K562 (cell line): ENCODE results near the gene SCYGR1. TPM values are rescaled to one million over a fixed set of nuclear protein-coding genes. Genes with fewer than 3 reads are reported as not detected.

ENCODE experiments used
- ATAC-seq: fragments of 200-7000 bp; cut with Tn5 transposase; 3 replicates; pipeline ENCODE4 v1.9.1; 2020; ENCODE audit warnings: moderate library complexity
- BruUV-seq: library from RNA; stranded (reverse); fragments of 400-500 nt; replicated peaks from 2 replicates; lab custom pipeline; 2021; lab: Mats Ljungman, UMichigan
- CTCF ChIA-PET: fragments of 300-600 bp; formaldehyde crosslinking; extraction: SDS; loops from one replicate; lab custom pipeline; 2021; ENCODE audit warnings: low intra/inter-chr PET ratio; lab: Yijun Ruan, JAX
- POLR2A ChIA-PET: fragments of 300-600, 350-650 bp; sonication (Branson Sonifier 250); formaldehyde crosslinking; extraction: SDS; loops from one replicate; lab custom pipeline; 2021; ENCODE audit warnings: antibody characterized with exemption, inconsistent platforms; lab: Yijun Ruan, JAX
- DNase-seq, 4 experiments: peaks; one replicate each; pipeline versions ENCODE4 v3.0.0 to v3.0.0-alpha.2; 2011 to 2018; ENCODE audit warnings: low spot score in 3 of 4, mixed read lengths in 3 of 4; ENCODE audit errors: extremely low read depth in 1 of 4
- FAIRE-seq: peaks from 2 replicates; lab custom pipeline; 2011; peaks lifted over from hg19 to GRCh38; lab: Jason Lieb, UNC
- H2AFZ ChIP-seq: 2 replicates; pipeline ENCODE4 v1.6.0; 2011; ENCODE audit warnings: low read depth, low read length, control low read depth, inconsistent platforms
- H3K27ac ChIP-seq: fragments of 200-600 bp; 3 replicates; pipeline ENCODE4 v1.8.0; 2011; ENCODE audit warnings: low read depth, mild to moderate bottlenecking, control low read depth, inconsistent platforms, low read length, moderate library complexity, mixed read lengths; ENCODE audit errors: extremely low read depth
- H3K27me3 ChIP-seq, 2 experiments: fragments of 300-600 bp in 1 of 2; 2 replicates in 1 of 2; 3 replicates in 1 of 2; pipeline versions ENCODE4 v1.6.0 to v1.8.0; 2011; ENCODE audit warnings: inconsistent platforms in 2 of 2, low read length in 2 of 2, mild to moderate bottlenecking in 1 of 2, mixed read lengths in 1 of 2, moderate library complexity in 1 of 2; ENCODE audit not compliant: control insufficient read depth in 2 of 2, insufficient read depth in 2 of 2
- H3K36me3 ChIP-seq: fragments of 300-600 bp; 3 replicates; pipeline ENCODE4 v1.8.0; 2011; ENCODE audit warnings: mild to moderate bottlenecking, low read length, inconsistent platforms; ENCODE audit not compliant: control insufficient read depth, insufficient read depth
- H3K4me1 ChIP-seq, 2 experiments: fragments of 200-600 bp in 1 of 2; replicated peaks in 1 of 2; 2 replicates in 1 of 2; 3 replicates in 1 of 2; pipeline versions ENCODE4 v1.5.1 to v1.8.0; 2011; ENCODE audit warnings: inconsistent platforms in 2 of 2, low read length in 2 of 2, mild to moderate bottlenecking in 1 of 2, mixed read lengths in 1 of 2, moderate library complexity in 1 of 2; ENCODE audit not compliant: control insufficient read depth in 2 of 2, insufficient read depth in 2 of 2
- H3K4me2 ChIP-seq: 2 replicates; pipeline ENCODE4 v1.6.1; 2011; ENCODE audit warnings: low read length, control low read depth, inconsistent platforms, mixed read lengths; ENCODE audit not compliant: insufficient read depth
- H3K4me3 ChIP-seq: fragments of 200-600 bp; sonication (generic), shearing (Covaris generic); 2 replicates; pipeline ENCODE4 v1.5.1; 2016; ENCODE audit warnings: control low read depth, inconsistent platforms
- H3K79me2 ChIP-seq: fragments of 200-600 bp; 3 replicates; pipeline ENCODE4 v1.8.0; 2011; ENCODE audit warnings: low read length, inconsistent platforms; ENCODE audit not compliant: control insufficient read depth, insufficient read depth
- H3K9ac ChIP-seq, 2 experiments: 2 replicates each; pipeline versions ENCODE4 v1.6.0 to v1.6.1; 2011; ENCODE audit warnings: low read depth in 2 of 2, low read length in 2 of 2, control low read depth in 1 of 2, inconsistent platforms in 1 of 2, mild to moderate bottlenecking in 1 of 2, mixed read lengths in 1 of 2; ENCODE audit not compliant: insufficient read depth in 1 of 2
- H3K9me1 ChIP-seq: one replicate; pipeline ENCODE4 v1.6.0; 2011; ENCODE audit warnings: inconsistent platforms, mild to moderate bottlenecking, low read length, moderate library complexity; ENCODE audit not compliant: control insufficient read depth, insufficient read depth
- H3K9me3 ChIP-seq: replicated peaks from 2 replicates; pipeline ENCODE4 v1.5.1; 2011; ENCODE audit warnings: low read depth, low read length, inconsistent platforms; ENCODE audit not compliant: control insufficient read depth, insufficient read depth
- H4K20me1 ChIP-seq: replicated peaks from 2 replicates; pipeline ENCODE4 v1.6.1; 2011; ENCODE audit warnings: low read length, inconsistent platforms, mixed read lengths; ENCODE audit not compliant: control insufficient read depth, insufficient read depth
- ARHGAP35 ChIP-seq: fragments of 450-650 bp; IDR thresholded peaks from 2 replicates; pipeline ENCODE4 v1.6.1; 2018; ENCODE audit not compliant: partially characterized antibody
- CEBPZ ChIP-seq: fragments of 150-350 bp; IDR thresholded peaks from 2 replicates; pipeline ENCODE4 v1.6.1; 2014; ENCODE audit warnings: low read depth, mild to moderate bottlenecking, low read length, borderline replicate concordance
- CREB5 ChIP-seq: fragments of 250-450 bp; sonication (Bioruptor Pico); IDR thresholded peaks from 2 replicates; pipeline ENCODE4 v1.5.0; 2020; ENCODE audit warnings: mild to moderate bottlenecking
- ELK1 ChIP-seq: sonication (generic); formaldehyde crosslinking; IDR thresholded peaks from 2 replicates; pipeline ENCODE4 v1.8.1; 2022; ENCODE audit warnings: missing genetic modification reagents
- GABPB1 ChIP-seq: sonication (generic); formaldehyde crosslinking; IDR thresholded peaks from 2 replicates; pipeline ENCODE4 v1.8.0; 2022; ENCODE audit warnings: mild to moderate bottlenecking, missing genetic modification reagents
- KDM5B ChIP-seq: fragments of 200-600 bp; sonication (generic); IDR thresholded peaks from 2 replicates; pipeline ENCODE4 v1.6.1; 2012; ENCODE audit warnings: low read depth, mild to moderate bottlenecking, moderate library complexity, low read length, control low read depth, inconsistent platforms; ENCODE audit not compliant: insufficient replicate concordance
- POLR3A ChIP-seq: IDR thresholded peaks from 2 replicates; pipeline ENCODE4 v1.6.1; 2011; ENCODE audit warnings: borderline replicate concordance, mild to moderate bottlenecking, moderate library complexity; ENCODE audit not compliant: insufficient read length, insufficient read depth; ENCODE audit errors: extremely low read depth
- RAD21 ChIP-seq, 2 experiments: fragments of 250-450 bp in 1 of 2; fragments of 450-650 bp in 1 of 2; sonication (Bioruptor Pico) in 1 of 2; formaldehyde crosslinking in 1 of 2; IDR thresholded peaks in 1 of 2; conservative IDR thresholded peaks in 1 of 2; 2 replicates each; pipeline versions ENCODE4 v1.4.0 to v1.8.0; 2020 to 2022; ENCODE audit warnings: mild to moderate bottlenecking in 2 of 2, moderate library complexity in 1 of 2
- USF1 ChIP-seq: sonication (generic); formaldehyde crosslinking; IDR thresholded peaks from 2 replicates; pipeline ENCODE4 v1.9.0; 2022; ENCODE audit warnings: mild to moderate bottlenecking, missing genetic modification reagents
- ZBTB8A ChIP-seq: fragments of 450-650 bp; IDR thresholded peaks from 2 replicates; pipeline ENCODE4 v1.6.1; 2018; ENCODE audit warnings: mild to moderate bottlenecking, moderate library complexity; ENCODE audit not compliant: partially characterized antibody
- WGBS: fragments of 100-300 bp; shearing (Covaris generic); methylation state at CpG from one replicate; pipeline ENCODE4 v1.1.6; 2016; ENCODE audit warnings: low coverage, mixed read lengths; ENCODE audit not compliant: insufficient coverage; ENCODE audit errors: missing lambda C conversion rate; 5-methylcytosine and 5-hydroxymethylcytosine counted together
- in situ Hi-C: fragments of 300-500 bp; cut with MboI; formaldehyde crosslinking; loops from 4 replicates; pipeline ENCODE4 v1.15.0; 2018; ENCODE audit warnings: inconsistent platforms, mixed read lengths
- intact Hi-C: fragments of 100-400 bp; cut with micrococcal nuclease; formaldehyde crosslinking; loops from 2 replicates; pipeline ENCODE4 v1.14.2; 2022
- polyA plus RNA-seq, 8 experiments: library from polyadenylated mRNA; depleted of rRNA in 4 of 8; stranded (reverse) in 5 of 8; unstranded in 3 of 8; fragments of >200 nt; fragmentation: Nextera tagmentation in 2 of 8; fragmentation: Illumina TruSeq in 1 of 8; extraction: Ambion mirVana in 2 of 8; extraction: Trizol in 1 of 8; gene quantifications; 2 replicates each; pipeline versions ENCODE4 v1.2.1 to v1.2.3, GENCODE V29; 2011 to 2014; ENCODE audit warnings: inconsistent platforms in 1 of 8, missing spikeins in 1 of 8
- total RNA-seq, 7 experiments: library from RNA; depleted of rRNA in 6 of 7; stranded (reverse); fragments of >200 nt in 6 of 7; fragmentation: Illumina TruSeq in 2 of 7; extraction: Trizol in 2 of 7; gene quantifications; 2 replicates each; pipeline versions ENCODE4 v1.2.1 to v1.2.3, GENCODE V29; 2011 to 2021; ENCODE audit warnings: low replicate concordance in 1 of 7

SCYGR1 gene
- total and polyA plus RNA-seq, 9 of the 15 experiments (the other 6 are each of a cell fraction or from before 2014, with no cell fraction given): not detected

- TF ChIP-seq USF1 (CRISPR knock-in tag) (no peak), CREB5 (CRISPR knock-in tag) (no peak)
These were observed 18.7 kb upstream of the SCYGR1 start (continued) for GRCh38 chr2:227406177-227407031.

- no TSS peak for BruUV-seq
- POLR2A ChIA-PET: no interaction called here
- TF ChIP-seq KDM5B (no peak), GABPB1 (CRISPR knock-in tag) (no peak), ELK1 (CRISPR knock-in tag) (no peak), ZBTB8A (no peak), ARHGAP35 (no peak), CEBPZ (no peak), POLR3A (no peak), RAD21 (CRISPR knock-in tag; conservative IDR thresholded peaks at IDR 0.05 in 1 of 2, IDR thresholded peaks at IDR 0.05 in 1 of 2) (no peak)
These were observed 17.0 kb upstream of the SCYGR1 start for GRCh38 chr2:227404585-227405271.

More at GRCh38 chr2:227404585-227405271, 17.0 kb upstream of the SCYGR1 start:
- no peaks in the 10 kb centered on the region for H3K9me1 ChIP-seq
- intact Hi-C loops: loop anchor here (5.0 kb wide), 3 partner anchors 48 to 277 kb away; no protein-coding TSS in a partner anchor
- H3K79me2 ChIP-seq: no peaks in the 10 kb centered on the region
- no peaks in the 10 kb centered on the region for H3K36me3 ChIP-seq
- H4K20me1 ChIP-seq: no peaks in the 10 kb centered on the region
- no peaks in the 10 kb centered on the region; a peak in 2 of 5 replicates for H3K4me1 ChIP-seq
- no peak for DNase-seq
- no peak for FAIRE-seq
- H3K27me3 ChIP-seq: peaks cover 0 to 8% of the 10 kb centered on the region in 2 experiments; a peak in 3 of 5 replicates
- CTCF ChIA-PET: no interaction called here
- WGBS: 23% methylated on average over 4 of the region's 4 CpGs
- no peak overlapping the region for H3K9ac ChIP-seq
- in situ Hi-C loops: loop anchor here (10.0 kb wide), 1 partner anchor 360 kb away; no protein-coding TSS in a partner anchor
- H3K27ac ChIP-seq: no peak overlapping the region
- H2AFZ ChIP-seq: no peak overlapping the region
- no peak overlapping the region for H3K4me2 ChIP-seq
- ATAC-seq: no peak
- H3K9me3 ChIP-seq: no peaks in the 10 kb centered on the region
- no peak overlapping the region for H3K4me3 ChIP-seq
